Lower leg skin (tissue), 4 donors: ENCODE measurements around the gene EBNA1BP2. TPM values are rescaled to one million over a fixed set of nuclear protein-coding genes. Genes with fewer than 3 reads are reported as not detected.
"Not testable (repeated sequence)": the region's sequence is repeated elsewhere in the genome, so short reads cannot be mapped to it uniquely, and the experiment has no call there.

ENCODE experiments used
- DNase-seq, 2 donors: peaks; one replicate each; pipeline ENCODE4 v3.0.0-alpha.2; 2019; ENCODE audit warnings: low spot score in 2 of 2
- H3K4me3 ChIP-seq: fragments of 200-600 bp; sonication (generic); 2 replicates; pipeline ENCODE4 v1.5.1; 2017; ENCODE audit warnings: mild to moderate bottlenecking, low read depth; ENCODE audit not compliant: poor library complexity, severe bottlenecking
- CTCF ChIP-seq, 3 donors: fragments of 450-650 bp; IDR thresholded peaks; one replicate each; pipeline ENCODE4 v1.5.1; 2016; ENCODE audit warnings: antibody characterized with exemption in 3 of 3, mild to moderate bottlenecking in 3 of 3, moderate library complexity in 2 of 3
- POLR2A ChIP-seq, 2 donors: fragments of 450-650 bp; IDR thresholded peaks; one replicate each; pipeline ENCODE4 v1.6.1; 2016 to 2017; ENCODE audit warnings: antibody characterized with exemption in 2 of 2, mild to moderate bottlenecking in 1 of 2, moderate library complexity in 1 of 2
- WGBS, 2 donors: methylation state at CpG; one replicate each; pipeline ENCODE4 v1.1.5; 2018; 5-methylcytosine and 5-hydroxymethylcytosine counted together
- intact Hi-C: fragments of 100-400 bp; cut with DNase I; formaldehyde crosslinking; loops from one replicate; pipeline ENCODE4 v1.15.0; 2023; ENCODE audit warnings: low total_unique reads
- microRNA-seq, 2 donors: library from miRNA; unstranded; fragments of <30 nt; microRNA quantifications; one replicate each; pipeline ENCODE4, GENCODE V29; 2016; ENCODE audit warnings: borderline replicate concordance in 2 of 2, borderline number of aligned reads in 1 of 2
- total RNA-seq, 4 donors: library from RNA; depleted of rRNA; stranded (reverse); fragments of >200 nt; gene quantifications; one replicate each; pipeline ENCODE4 v1.1.0, GENCODE V29; 2016

The EBNA1BP2 gene
- total RNA-seq, 4 donors from 2014 or later = 25.2 to 57.2 (median 43.0) TPM

- 61 to 64% methylated on average over 1 of the region's 1 CpG for WGBS, 2 donors
- TF ChIP-seq POLR2A (IDR thresholded peaks at IDR 0.05) (no peak), CTCF (IDR thresholded peaks at IDR 0.05) (no peak)
- no peak overlapping the region for H3K4me3 ChIP-seq
- intact Hi-C loops = no loop called here
- no peak for DNase-seq
These were observed 49.1 kb downstream of the EBNA1BP2 start for GRCh38 chr1:43123031-43123430.

DNA sequence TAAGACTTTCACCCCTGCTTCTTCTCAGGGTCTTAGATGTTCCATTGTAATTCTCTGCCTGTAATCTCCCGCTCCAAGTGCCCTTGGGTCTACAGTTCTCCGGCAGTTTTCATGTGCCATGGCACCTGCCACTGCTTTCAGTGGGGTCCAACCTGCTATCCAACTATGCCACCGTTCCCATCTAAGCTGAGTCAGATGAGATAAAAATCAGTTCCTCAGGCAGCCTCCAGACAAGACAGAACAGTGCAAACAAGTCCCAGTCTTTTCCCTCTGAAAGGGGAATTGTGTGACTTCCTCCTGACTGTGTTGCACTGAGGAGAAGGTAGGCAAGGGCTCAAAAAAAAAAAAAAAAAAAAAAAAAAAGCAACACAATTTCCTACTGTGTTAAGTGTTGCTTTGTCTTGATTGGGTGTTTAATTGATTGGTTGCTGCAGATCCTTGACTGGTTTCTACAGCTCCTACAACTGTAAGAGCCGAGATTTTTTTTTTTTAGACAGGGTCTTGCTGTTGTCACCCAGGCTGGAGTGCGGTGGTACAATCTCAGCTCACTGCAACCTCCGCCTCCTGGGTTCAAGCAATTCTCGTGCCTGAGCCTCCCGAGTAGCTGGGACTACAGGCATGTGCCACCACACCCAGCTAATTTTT lies 50.7 kb downstream of the EBNA1BP2 start:
- H3K4me3 ChIP-seq = no peak overlapping the region
- intact Hi-C loops = no loop called here
- WGBS, 2 donors = 51 to 60% methylated on average over 8 of the region's 8 CpGs

DNA sequence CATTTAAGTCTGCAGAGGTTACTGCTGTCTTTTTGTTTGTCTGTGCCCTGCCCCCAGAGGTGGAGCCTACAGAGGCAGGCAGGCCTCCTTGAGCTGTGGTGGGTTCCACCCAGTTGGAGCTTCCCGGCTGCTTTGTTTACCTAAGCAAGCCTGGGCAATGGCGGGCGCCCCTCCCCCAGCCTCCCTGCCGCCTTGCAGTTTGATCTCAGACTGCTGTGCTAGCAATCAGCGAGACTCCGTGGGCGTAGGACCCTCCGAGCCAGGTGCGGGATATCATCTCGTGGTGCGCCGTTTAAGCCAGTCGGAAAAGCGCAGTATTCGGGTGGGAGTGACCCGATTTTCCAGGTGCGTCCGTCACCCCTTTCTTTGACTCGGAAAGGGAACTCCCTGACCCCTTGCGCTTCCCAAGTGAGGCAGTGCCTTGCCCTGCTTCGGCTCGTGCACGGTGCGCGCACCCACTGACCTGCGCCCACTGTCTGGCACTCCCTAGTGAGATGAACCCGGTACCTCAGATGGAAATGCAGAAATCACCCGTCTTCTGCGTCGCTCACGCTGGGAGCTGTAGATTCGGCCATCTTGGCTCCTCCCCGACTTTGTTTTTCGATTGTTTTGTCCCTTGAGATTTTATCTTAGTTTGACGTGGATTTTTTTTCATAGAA lies 52.0 kb downstream of the EBNA1BP2 start:
- intact Hi-C loops, H3K4me3 ChIP-seq: not testable (repeated sequence)
- DNase-seq = peak in 1 of 2 donors; percentile 68
- 50 to 53% methylated on average over 23 to 32 of the region's 35 CpGs for WGBS, 2 donors

More for the DNA sequence above, 50.7 kb downstream of the EBNA1BP2 start:
- no peak for DNase-seq
- TF ChIP-seq CTCF (IDR thresholded peaks at IDR 0.05) (no peak), POLR2A (IDR thresholded peaks at IDR 0.05) (no peak)

Small RNA genes lying within 50 kb of the gene (microRNA-seq; reads per million reads assigned to microRNA genes)
- 0.57 to 1.4 reads per million in 2 donors for gene MIR6733

Other genes starting within 250 kb of the EBNA1BP2 start
- gene SLC2A1, start 213.4 kb downstream of the EBNA1BP2 start, total RNA-seq = 1,000 to 10,000 TPM in 2 of 4 donors, 100 to 1,000 TPM in 2; 488 to 2,308 (median 910) TPM
- gene CFAP57, start within 50 bp of the EBNA1BP2 start, total RNA-seq = under 1 TPM; 0.19 to 0.38 (median 0.24) TPM
- 10 to 100 TPM; 13.6 to 34.5 (median 19.0) TPM for gene TMEM125, start 97.7 kb upstream of the EBNA1BP2 start, total RNA-seq
- gene C1orf210, start 113.3 kb upstream of the EBNA1BP2 start, total RNA-seq = 10 to 100 TPM; 16.1 to 28.2 (median 25.4) TPM
- gene TIE1, start 128.7 kb upstream of the EBNA1BP2 start, total RNA-seq = 10 to 100 TPM in 2 of 4 donors, 1 to 10 TPM in 2; 8.8 to 23.3 (median 10.9) TPM
- gene MPL, start 165.5 kb upstream of the EBNA1BP2 start, total RNA-seq = under 1 TPM in 1 of 4 donors, not detected in 3; 0.15 TPM
- 10 to 100 TPM in 1 of 4 donors, 1 to 10 TPM in 3; 2.7 to 12.1 (median 6.5) TPM for gene CDC20, start 186.7 kb upstream of the EBNA1BP2 start, total RNA-seq
- 100 to 1,000 TPM; 359 to 592 (median 401) TPM for gene ELOVL1, start 195.7 kb upstream of the EBNA1BP2 start, total RNA-seq
- gene MED8, start 217.5 kb upstream of the EBNA1BP2 start, total RNA-seq = 10 to 100 TPM; 43.6 to 58.4 (median 50.8) TPM
- 10 to 100 TPM; 33.2 to 75.3 (median 42.0) TPM for gene SZT2, start 217.6 kb upstream of the EBNA1BP2 start, total RNA-seq